ENCODE data around the gene PRKAG2.

The PRKAG2 gene

GRCh38 chr7:151645311-151645710, 231.6 kb downstream of the PRKAG2 start:
- WGBS, 2 experiments, result 90 to 96% methylated on average over 2 of the region's 2 CpGs
- no peaks in the 10 kb centered on the region for H3K9me3 ChIP-seq (ENCODE audit: control insufficient read depth, low read length)
- no peak overlapping the region for H3K4me3 ChIP-seq (ENCODE audit: insufficient read depth, low read depth, low read length)
- H3K27ac ChIP-seq (ENCODE audit: insufficient read depth, low read depth, low read length, poor library complexity, severe bottlenecking), result no peak overlapping the region
- no peaks in the 10 kb centered on the region for H3K27me3 ChIP-seq (ENCODE audit: control insufficient read depth, insufficient read depth, low read length, poor library complexity, severe bottlenecking)
- no peaks in the 10 kb centered on the region for H3K4me1 ChIP-seq (ENCODE audit: control insufficient read depth, insufficient read depth, low read length)
- no peaks in the 10 kb centered on the region for H3K36me3 ChIP-seq (ENCODE audit: control insufficient read depth, insufficient read depth, low read length)

GRCh38 chr7:151644554-151644953, 232.4 kb downstream of the PRKAG2 start:
- Histone ChIP-seq H3K27ac (ENCODE audit: insufficient read depth, low read depth, low read length, poor library complexity, severe bottlenecking) (no peak overlapping the region), H3K27me3 (ENCODE audit: control insufficient read depth, insufficient read depth, low read length, poor library complexity, severe bottlenecking) (no peaks in the 10 kb centered on the region), H3K36me3 (ENCODE audit: control insufficient read depth, insufficient read depth, low read length) (no peaks in the 10 kb centered on the region), H3K4me3 (ENCODE audit: insufficient read depth, low read depth, low read length) (no peak overlapping the region), H3K4me1 (ENCODE audit: control insufficient read depth, insufficient read depth, low read length) (no peaks in the 10 kb centered on the region), H3K9me3 (ENCODE audit: control insufficient read depth, low read length) (no peaks in the 10 kb centered on the region)

GRCh38 chr7:151642746-151643145, 234.2 kb downstream of the PRKAG2 start:
- no peaks in the 10 kb centered on the region for H3K4me1 ChIP-seq (ENCODE audit: control insufficient read depth, insufficient read depth, low read length)
- no peaks in the 10 kb centered on the region for H3K36me3 ChIP-seq (ENCODE audit: control insufficient read depth, insufficient read depth, low read length)
- H3K27ac ChIP-seq (ENCODE audit: insufficient read depth, low read depth, low read length, poor library complexity, severe bottlenecking), result no peak overlapping the region
- H3K27me3 ChIP-seq (ENCODE audit: control insufficient read depth, insufficient read depth, low read length, poor library complexity, severe bottlenecking), result no peaks in the 10 kb centered on the region
- no peak overlapping the region for H3K4me3 ChIP-seq (ENCODE audit: insufficient read depth, low read depth, low read length)
- H3K9me3 ChIP-seq (ENCODE audit: control insufficient read depth, low read length), result no peaks in the 10 kb centered on the region
- 87 to 92% methylated on average over 3 of the region's 3 CpGs for WGBS, 2 experiments

GRCh38 chr7:151641587-151641986, 235.3 kb downstream of the PRKAG2 start:
- Histone ChIP-seq H3K36me3 (ENCODE audit: control insufficient read depth, insufficient read depth, low read length) (no peaks in the 10 kb centered on the region), H3K9me3 (ENCODE audit: control insufficient read depth, low read length) (no peaks in the 10 kb centered on the region), H3K27me3 (ENCODE audit: control insufficient read depth, insufficient read depth, low read length, poor library complexity, severe bottlenecking) (no peaks in the 10 kb centered on the region), H3K27ac (ENCODE audit: insufficient read depth, low read depth, low read length, poor library complexity, severe bottlenecking) (no peak overlapping the region), H3K4me1 (ENCODE audit: control insufficient read depth, insufficient read depth, low read length) (no peaks in the 10 kb centered on the region), H3K4me3 (ENCODE audit: insufficient read depth, low read depth, low read length) (no peak overlapping the region)
- WGBS, 2 experiments, result 86 to 96% methylated on average over 2 of the region's 2 CpGs

- H3K9me3 ChIP-seq (ENCODE audit: control insufficient read depth, low read length), result no peaks in the 10 kb centered on the region
- 75 to 79% methylated on average over 9 of the region's 9 CpGs for WGBS, 2 experiments
- no peaks in the 10 kb centered on the region for H3K27me3 ChIP-seq (ENCODE audit: control insufficient read depth, insufficient read depth, low read length, poor library complexity, severe bottlenecking)
- no peak overlapping the region for H3K4me3 ChIP-seq (ENCODE audit: insufficient read depth, low read depth, low read length)
- H3K27ac ChIP-seq (ENCODE audit: insufficient read depth, low read depth, low read length, poor library complexity, severe bottlenecking), result no peak overlapping the region
- H3K4me1 ChIP-seq (ENCODE audit: control insufficient read depth, insufficient read depth, low read length), result no peaks in the 10 kb centered on the region
- no peaks in the 10 kb centered on the region for H3K36me3 ChIP-seq (ENCODE audit: control insufficient read depth, insufficient read depth, low read length)
These were observed 239.1 kb downstream of the PRKAG2 start for GRCh38 chr7:151637781-151638261.

GRCh38 chr7:151634643-151635042, 242.3 kb downstream of the PRKAG2 start:
- Histone ChIP-seq H3K27ac (ENCODE audit: insufficient read depth, low read depth, low read length, poor library complexity, severe bottlenecking) (no peak overlapping the region), H3K9me3 (ENCODE audit: control insufficient read depth, low read length) (no peaks in the 10 kb centered on the region), H3K4me1 (ENCODE audit: control insufficient read depth, insufficient read depth, low read length) (peaks cover 6% of the 10 kb centered on the region), H3K27me3 (ENCODE audit: control insufficient read depth, insufficient read depth, low read length, poor library complexity, severe bottlenecking) (peaks cover 19% of the 10 kb centered on the region), H3K4me3 (ENCODE audit: insufficient read depth, low read depth, low read length) (no peak overlapping the region), H3K36me3 (ENCODE audit: control insufficient read depth, insufficient read depth, low read length) (no peaks in the 10 kb centered on the region)
- 83 to 93% methylated on average over 1 to 2 of the region's 2 CpGs for WGBS, 2 experiments

- Histone ChIP-seq H3K4me3 (ENCODE audit: insufficient read depth, low read depth, low read length) (no peak overlapping the region), H3K4me1 (ENCODE audit: control insufficient read depth, insufficient read depth, low read length) (peaks cover 15% of the 10 kb centered on the region), H3K27ac (ENCODE audit: insufficient read depth, low read depth, low read length, poor library complexity, severe bottlenecking) (no peak overlapping the region), H3K9me3 (ENCODE audit: control insufficient read depth, low read length) (no peaks in the 10 kb centered on the region), H3K36me3 (ENCODE audit: control insufficient read depth, insufficient read depth, low read length) (no peaks in the 10 kb centered on the region), H3K27me3 (ENCODE audit: control insufficient read depth, insufficient read depth, low read length, poor library complexity, severe bottlenecking) (peaks cover 28% of the 10 kb centered on the region)
- WGBS, 2 experiments, result 100% methylated on average over 1 of the region's 1 CpG
These were observed 243.5 kb downstream of the PRKAG2 start for GRCh38 chr7:151633516-151633812.

GRCh38 chr7:151632750-151633515, 244.0 kb downstream of the PRKAG2 start:
- WGBS, 2 experiments, result 24% methylated on average over 27 of the region's 28 CpGs
- peak overlapping the region; percentile 29 for H3K4me3 ChIP-seq (ENCODE audit: insufficient read depth, low read depth, low read length)
- peaks cover 15% of the 10 kb centered on the region for H3K4me1 ChIP-seq (ENCODE audit: control insufficient read depth, insufficient read depth, low read length)
- peaks cover 28% of the 10 kb centered on the region for H3K27me3 ChIP-seq (ENCODE audit: control insufficient read depth, insufficient read depth, low read length, poor library complexity, severe bottlenecking)
- H3K9me3 ChIP-seq (ENCODE audit: control insufficient read depth, low read length), result no peaks in the 10 kb centered on the region
- H3K36me3 ChIP-seq (ENCODE audit: control insufficient read depth, insufficient read depth, low read length), result no peaks in the 10 kb centered on the region
- peak overlapping the region; percentile 56 for H3K27ac ChIP-seq (ENCODE audit: insufficient read depth, low read depth, low read length, poor library complexity, severe bottlenecking)

- Histone ChIP-seq H3K27ac (ENCODE audit: insufficient read depth, low read depth, low read length, poor library complexity, severe bottlenecking) (peak overlapping the region; percentile 56), H3K36me3 (ENCODE audit: control insufficient read depth, insufficient read depth, low read length) (no peaks in the 10 kb centered on the region), H3K27me3 (ENCODE audit: control insufficient read depth, insufficient read depth, low read length, poor library complexity, severe bottlenecking) (peaks cover 28% of the 10 kb centered on the region), H3K9me3 (ENCODE audit: control insufficient read depth, low read length) (no peaks in the 10 kb centered on the region), H3K4me1 (ENCODE audit: control insufficient read depth, insufficient read depth, low read length) (peaks cover 15% of the 10 kb centered on the region), H3K4me3 (ENCODE audit: insufficient read depth, low read depth, low read length) (peak overlapping the region; percentile 73)
- WGBS, 2 experiments, result 1% methylated on average over 111 of the region's 111 CpGs
These were observed 244.8 kb downstream of the PRKAG2 start for GRCh38 chr7:151631953-151632749.

- 0% methylated on average over 30 to 31 of the region's 31 CpGs for WGBS, 2 experiments
- Histone ChIP-seq H3K27ac (ENCODE audit: insufficient read depth, low read depth, low read length, poor library complexity, severe bottlenecking) (peak overlapping the region; percentile 33), H3K4me3 (ENCODE audit: insufficient read depth, low read depth, low read length) (peak overlapping the region; percentile 73), H3K36me3 (ENCODE audit: control insufficient read depth, insufficient read depth, low read length) (no peaks in the 10 kb centered on the region), H3K27me3 (ENCODE audit: control insufficient read depth, insufficient read depth, low read length, poor library complexity, severe bottlenecking) (peaks cover 28% of the 10 kb centered on the region), H3K9me3 (ENCODE audit: control insufficient read depth, low read length) (no peaks in the 10 kb centered on the region), H3K4me1 (ENCODE audit: control insufficient read depth, insufficient read depth, low read length) (peaks cover 15% of the 10 kb centered on the region)
These were observed 245.4 kb downstream of the PRKAG2 start for GRCh38 chr7:151631570-151631952.

Data from ectodermal cell (in vitro differentiated cells).